NB4 (cell line): Measurements from ENCODE around the gene TRAIP.

Experiments
- DNase-seq: peaks from one replicate; pipeline ENCODE4 v3.0.0; 2010; ENCODE audit warnings: low read depth
- H3K4me3 ChIP-seq: one replicate; pipeline ENCODE4 v1.5.1; 2011; ENCODE audit warnings: mild to moderate bottlenecking, low read depth, low read length, moderate library complexity
- CTCF ChIP-seq: IDR thresholded peaks from one replicate; pipeline ENCODE4 v1.5.1; 2012; ENCODE audit warnings: low read depth, low read length
- MAX ChIP-seq: IDR thresholded peaks from 2 replicates; pipeline ENCODE4 v1.6.1; 2011; ENCODE audit warnings: low read depth, low read length
- MYC ChIP-seq: IDR thresholded peaks from 2 replicates; pipeline ENCODE4 v1.6.1; 2011; ENCODE audit warnings: low read depth, low read length
- POLR2A ChIP-seq: IDR thresholded peaks from 2 replicates; pipeline ENCODE4 v1.6.1; 2011; ENCODE audit warnings: mild to moderate bottlenecking; ENCODE audit not compliant: insufficient read length; ENCODE audit errors: extremely low read depth

The TRAIP gene

GRCh38 chr3:49868862-49869466, 12.6 kb upstream of the TRAIP start:
- H3K4me3 ChIP-seq: no peak overlapping the region
- peak; percentile 33 for DNase-seq
- TF ChIP-seq CTCF: no peak
- no peak for TF ChIP-seq MYC
- no peak for TF ChIP-seq POLR2A
- TF ChIP-seq MAX: no peak

- peak; percentile 78 for DNase-seq
- no peak overlapping the region for H3K4me3 ChIP-seq
- TF ChIP-seq CTCF: no peak
- TF ChIP-seq MAX: 0 out of 2 replicates have a peak, but pooled peaks have one; percentile 25
These were observed 11.5 kb upstream of the TRAIP start for GRCh38 chr3:49867871-49868321.

GRCh38 chr3:49867400-49867799, 11.0 kb upstream of the TRAIP start:
- H3K4me3 ChIP-seq: no peak overlapping the region
- DNase-seq: no peak
- TF ChIP-seq CTCF: no peak
- no peak for TF ChIP-seq MAX
- no peak for TF ChIP-seq POLR2A
- no peak for TF ChIP-seq MYC

GRCh38 chr3:49865198-49865784, 8.9 kb upstream of the TRAIP start:
- TF ChIP-seq CTCF (no peak), MYC (no peak), MAX (no peak), POLR2A (no peak)
- DNase-seq: no peak
- H3K4me3 ChIP-seq: no peak overlapping the region

- no peak for TF ChIP-seq CTCF
- TF ChIP-seq POLR2A: no peak
- TF ChIP-seq MYC: no peak
- no peak for TF ChIP-seq MAX
- H3K4me3 ChIP-seq: no peak overlapping the region
- no peak for DNase-seq
These were observed 8.1 kb upstream of the TRAIP start for GRCh38 chr3:49864505-49864904.
